Measurements from ENCODE around the gene CC2D1A.
A peak's percentile ranks its signal among the peaks of the same experiment; 100 is the strongest.

CC2D1A gene

GRCh38 chr19:13894552-13894951, 11.4 kb upstream of the CC2D1A start:
- H3K4me3 ChIP-seq (ENCODE audit: insufficient read length, low read depth): no peak overlapping the region
- H3K9me3 ChIP-seq (ENCODE audit: insufficient read depth, low read length): no peaks in the 10 kb centered on the region

DNA sequence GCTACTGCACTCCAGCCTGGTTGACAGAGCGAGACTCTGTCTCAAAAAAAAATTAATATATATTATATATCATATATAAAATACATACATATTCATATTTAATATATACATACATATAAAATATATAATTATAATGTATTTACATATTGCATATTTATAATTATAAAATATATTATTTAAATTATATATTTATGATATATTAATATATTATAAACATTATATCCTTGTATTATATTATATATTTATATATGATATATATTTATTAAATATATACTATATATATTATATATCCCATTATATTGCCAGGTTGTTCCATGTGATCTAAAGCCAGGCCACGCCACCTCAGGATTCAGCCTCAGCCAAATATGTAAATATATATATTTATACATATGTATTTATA, 9.8 kb upstream of the CC2D1A start:
- no peaks in the 10 kb centered on the region for H3K36me3 ChIP-seq (ENCODE audit: insufficient read depth, insufficient read length, low read length)
- H3K27me3 ChIP-seq (ENCODE audit: insufficient read depth, insufficient read length): no peaks in the 10 kb centered on the region
- no peak overlapping the region for H3K9ac ChIP-seq (ENCODE audit: insufficient read length, low read depth)
- no peaks in the 10 kb centered on the region for H3K9me3 ChIP-seq (ENCODE audit: insufficient read depth, low read length)
- DNase-seq (ENCODE audit: low read depth, low spot score): no peak
- H3K4me1 ChIP-seq (ENCODE audit: insufficient read depth, insufficient read length): peaks cover 7% of the 10 kb centered on the region
- no peak overlapping the region for H3K4me3 ChIP-seq (ENCODE audit: insufficient read length, low read depth)
- TF ChIP-seq YY1 (IDR thresholded peaks at IDR 0.05; ENCODE audit: insufficient read depth, insufficient read length) (no peak), SUZ12 (IDR thresholded peaks at IDR 0.05; ENCODE audit: extremely low read depth, insufficient read depth, insufficient read length) (no peak), ZNF274 (IDR thresholded peaks at IDR 0.05; ENCODE audit: low read depth, low read length) (no peak)

More at GRCh38 chr19:13894552-13894951, 11.4 kb upstream of the CC2D1A start:
- H3K27me3 ChIP-seq (ENCODE audit: insufficient read depth, insufficient read length): no peaks in the 10 kb centered on the region
- no peaks in the 10 kb centered on the region for H3K36me3 ChIP-seq (ENCODE audit: insufficient read depth, insufficient read length, low read length)
- H3K4me1 ChIP-seq (ENCODE audit: insufficient read depth, insufficient read length): peaks cover 7% of the 10 kb centered on the region
- no peak overlapping the region for H3K9ac ChIP-seq (ENCODE audit: insufficient read length, low read depth)
- TF ChIP-seq ZNF274 (IDR thresholded peaks at IDR 0.05; ENCODE audit: low read depth, low read length) (no peak), SUZ12 (IDR thresholded peaks at IDR 0.05; ENCODE audit: extremely low read depth, insufficient read depth, insufficient read length) (no peak), YY1 (IDR thresholded peaks at IDR 0.05; ENCODE audit: insufficient read depth, insufficient read length) (no peak)
- no peak for DNase-seq (ENCODE audit: low read depth, low spot score)

- DNase-seq (ENCODE audit: low read depth, low spot score): no peak
- no peaks in the 10 kb centered on the region for H3K9me3 ChIP-seq (ENCODE audit: insufficient read depth, low read length)
- no peak overlapping the region for H3K9ac ChIP-seq (ENCODE audit: insufficient read length, low read depth)
- no peaks in the 10 kb centered on the region for H3K36me3 ChIP-seq (ENCODE audit: insufficient read depth, insufficient read length, low read length)
- H3K4me3 ChIP-seq (ENCODE audit: insufficient read length, low read depth): no peak overlapping the region
- no peaks in the 10 kb centered on the region for H3K27me3 ChIP-seq (ENCODE audit: insufficient read depth, insufficient read length)
- TF ChIP-seq ZNF274 (IDR thresholded peaks at IDR 0.05; ENCODE audit: low read depth, low read length) (no peak), SUZ12 (IDR thresholded peaks at IDR 0.05; ENCODE audit: extremely low read depth, insufficient read depth, insufficient read length) (no peak), YY1 (IDR thresholded peaks at IDR 0.05; ENCODE audit: insufficient read depth, insufficient read length) (no peak)
- no peaks in the 10 kb centered on the region for H3K4me1 ChIP-seq (ENCODE audit: insufficient read depth, insufficient read length)
Measured at GRCh38 chr19:13899393-13899792, 6.6 kb upstream of the CC2D1A start.

DNA sequence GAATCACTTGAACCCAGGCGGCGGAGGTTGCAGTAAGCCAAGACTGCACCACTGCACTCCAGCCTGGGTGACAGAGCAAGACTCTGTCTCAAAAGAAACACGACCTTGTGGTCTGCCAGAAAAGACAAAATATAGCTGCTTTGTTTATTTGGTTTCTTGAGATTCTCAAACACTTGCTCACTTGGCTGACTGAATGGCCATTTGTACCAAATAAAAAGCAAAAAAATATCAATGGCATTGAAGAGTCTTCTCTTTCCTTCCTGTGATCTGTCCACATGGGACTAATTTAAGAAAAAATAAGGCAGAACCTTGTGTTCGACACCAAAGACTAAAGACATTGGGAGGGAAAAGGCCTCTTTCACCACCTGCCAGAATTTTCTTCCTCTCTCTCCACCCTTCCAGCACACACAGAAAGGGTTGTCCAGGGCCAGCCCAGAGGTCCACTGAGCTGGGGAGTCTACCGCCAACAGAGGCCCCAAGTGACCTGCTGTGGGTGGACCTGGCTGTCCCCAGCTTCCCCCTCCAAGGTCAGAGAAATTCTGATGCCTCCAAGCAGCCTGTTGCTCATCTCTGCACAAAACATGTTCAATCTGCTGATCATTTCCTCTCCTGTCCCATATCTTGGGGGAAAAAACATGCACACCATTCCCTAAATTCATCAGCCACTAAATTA, 6.0 kb upstream of the CC2D1A start:
- Histone ChIP-seq H3K4me1 (ENCODE audit: insufficient read depth, insufficient read length) (no peaks in the 10 kb centered on the region), H3K9ac (ENCODE audit: insufficient read length, low read depth) (no peak overlapping the region), H3K36me3 (ENCODE audit: insufficient read depth, insufficient read length, low read length) (no peaks in the 10 kb centered on the region), H3K27me3 (ENCODE audit: insufficient read depth, insufficient read length) (no peaks in the 10 kb centered on the region), H3K9me3 (ENCODE audit: insufficient read depth, low read length) (no peaks in the 10 kb centered on the region), H3K4me3 (ENCODE audit: insufficient read length, low read depth) (no peak overlapping the region)
- DNase-seq (ENCODE audit: low read depth, low spot score): no peak
- TF ChIP-seq SUZ12 (IDR thresholded peaks at IDR 0.05; ENCODE audit: extremely low read depth, insufficient read depth, insufficient read length): no peak
- no peak for TF ChIP-seq YY1 (IDR thresholded peaks at IDR 0.05; ENCODE audit: insufficient read depth, insufficient read length)
- TF ChIP-seq ZNF274 (IDR thresholded peaks at IDR 0.05; ENCODE audit: low read depth, low read length): no peak

DNA sequence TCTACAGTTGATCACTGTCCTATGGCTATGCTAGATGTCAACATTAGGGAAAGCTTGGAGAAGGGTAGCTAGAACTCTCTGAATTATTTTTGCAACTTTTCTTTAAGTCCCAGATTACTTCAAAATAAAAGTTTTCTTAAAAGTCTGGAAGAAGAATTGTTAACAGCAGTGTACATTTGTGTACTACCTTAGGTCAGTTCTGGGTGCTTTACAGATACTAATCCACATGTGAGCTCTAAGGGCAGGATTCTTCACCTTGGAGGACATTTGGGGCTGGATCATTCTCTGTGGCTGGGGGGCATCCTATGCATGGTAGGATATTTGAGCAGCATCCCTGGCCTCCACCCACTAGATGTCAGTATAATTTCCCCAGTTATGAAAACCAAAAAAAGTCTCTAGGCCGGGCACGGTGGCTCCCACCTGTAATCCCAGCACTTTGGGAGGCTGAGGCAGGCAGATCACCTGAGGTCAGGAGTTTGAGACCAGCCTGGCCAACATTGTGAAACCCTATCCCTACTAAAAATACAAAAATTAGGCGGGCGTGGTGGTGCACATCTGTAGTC, 2.9 kb upstream of the CC2D1A start:
- no peak for DNase-seq (ENCODE audit: low read depth, low spot score)
- H3K27me3 ChIP-seq (ENCODE audit: insufficient read depth, insufficient read length): peaks cover 5% of the 10 kb centered on the region
- TF ChIP-seq SUZ12 (IDR thresholded peaks at IDR 0.05; ENCODE audit: extremely low read depth, insufficient read depth, insufficient read length) (no peak), ZNF274 (IDR thresholded peaks at IDR 0.05; ENCODE audit: low read depth, low read length) (no peak), YY1 (IDR thresholded peaks at IDR 0.05; ENCODE audit: insufficient read depth, insufficient read length) (no peak)

GRCh38 chr19:13906521-13906904, 512 bp downstream of the CC2D1A start:
- H3K4me3 ChIP-seq (ENCODE audit: insufficient read length, low read depth): peak overlapping the region; percentile 80
- no peak for DNase-seq (ENCODE audit: low read depth, low spot score)
- peak overlapping the region; percentile 85 for H3K9ac ChIP-seq (ENCODE audit: insufficient read length, low read depth)
- H3K4me1 ChIP-seq (ENCODE audit: insufficient read depth, insufficient read length): no peaks in the 10 kb centered on the region
- H3K36me3 ChIP-seq (ENCODE audit: insufficient read depth, insufficient read length, low read length): peaks cover 4% of the 10 kb centered on the region
- H3K9me3 ChIP-seq (ENCODE audit: insufficient read depth, low read length): peaks cover 6% of the 10 kb centered on the region; the same call in 1 of the 2 replicates
- H3K27me3 ChIP-seq (ENCODE audit: insufficient read depth, insufficient read length): peaks cover 5% of the 10 kb centered on the region
- no peak for TF ChIP-seq YY1 (IDR thresholded peaks at IDR 0.05; ENCODE audit: insufficient read depth, insufficient read length)
- TF ChIP-seq ZNF274 (IDR thresholded peaks at IDR 0.05; ENCODE audit: low read depth, low read length): no peak

More for the DNA sequence above, 2.9 kb upstream of the CC2D1A start:
- H3K4me3 ChIP-seq (ENCODE audit: insufficient read length, low read depth): no peak overlapping the region
- H3K9me3 ChIP-seq (ENCODE audit: insufficient read depth, low read length): peaks cover 6% of the 10 kb centered on the region; the same call in 1 of the 2 replicates
- H3K36me3 ChIP-seq (ENCODE audit: insufficient read depth, insufficient read length, low read length): no peaks in the 10 kb centered on the region
- H3K4me1 ChIP-seq (ENCODE audit: insufficient read depth, insufficient read length): no peaks in the 10 kb centered on the region
- H3K9ac ChIP-seq (ENCODE audit: insufficient read length, low read depth): no peak overlapping the region

- DNase-seq (ENCODE audit: low read depth, low spot score): no peak
- Histone ChIP-seq H3K4me3 (ENCODE audit: insufficient read length, low read depth) (peak overlapping the region; percentile 80), H3K4me1 (ENCODE audit: insufficient read depth, insufficient read length) (no peaks in the 10 kb centered on the region), H3K9ac (ENCODE audit: insufficient read length, low read depth) (peak overlapping the region; percentile 85), H3K9me3 (ENCODE audit: insufficient read depth, low read length) (peaks cover 6% of the 10 kb centered on the region; the same call in 1 of the 2 replicates), H3K27me3 (ENCODE audit: insufficient read depth, insufficient read length) (peaks cover 5% of the 10 kb centered on the region), H3K36me3 (ENCODE audit: insufficient read depth, insufficient read length, low read length) (peaks cover 4% of the 10 kb centered on the region)
- TF ChIP-seq ZNF274 (IDR thresholded peaks at IDR 0.05; ENCODE audit: low read depth, low read length): no peak
Measured at GRCh38 chr19:13906910-13907309, 909 bp downstream of the CC2D1A start.

Measured in NT2/D1 (cell line).